Measurements from ENCODE around the gene BAG3. TPM values are rescaled to one million over a fixed set of nuclear protein-coding genes. Genes with fewer than 3 reads are reported as not detected.

Gene BAG3
- total and polyA plus RNA-seq, 2 of the 8 experiments (the other 6 are each of a cell fraction or from before 2014, with no cell fraction given), result 3.5 to 13.3 TPM

GRCh38 chr10:119620241-119621077 lies 30.7 kb upstream of the BAG3 start:
- Histone ChIP-seq H2BK5ac (ENCODE audit: low read depth, low read length) (no peak overlapping the region), H2BK20ac (ENCODE audit: low read length) (no peak overlapping the region), H3K9ac (replicated peaks in 1 of 4; ENCODE audit: extremely low read depth in 1 of 4, low read depth in 3 of 4, low read length in 3 of 4) (no peak overlapping the region), H3K79me2 (ENCODE audit: control insufficient read depth in 1 of 2, insufficient read depth in 2 of 2, low read length in 2 of 2) (no peaks in the 10 kb centered on the region), H4K91ac (replicated peaks; ENCODE audit: insufficient read length, low read length) (no peak overlapping the region), H3K79me1 (ENCODE audit: low read depth, low read length) (no peaks in the 10 kb centered on the region), H3K14ac (ENCODE audit: insufficient read length) (no peak overlapping the region), H2BK15ac (ENCODE audit: low read length) (peak overlapping the region; percentile 53; the same call in 1 of the 2 replicates), H3K27ac (ENCODE audit: low read depth, low read length) (no peak overlapping the region), H3K4me3 (ENCODE audit: extremely low read depth in 1 of 4, insufficient read depth in 2 of 4, low read depth in 3 of 4, low read length in 4 of 4) (no peak overlapping the region), H3K4me1 (replicated peaks in 1 of 4; ENCODE audit: control insufficient read depth in 3 of 4, insufficient read depth in 4 of 4, low read length in 3 of 4) (no peaks in the 10 kb centered on the region; a peak in 2 of 7 replicates), H2AK5ac (ENCODE audit: low read depth, low read length) (no peak overlapping the region), H3K23ac (ENCODE audit: insufficient read length) (no peak overlapping the region), H4K8ac (ENCODE audit: extremely low read depth, insufficient read depth, low read length) (no peak overlapping the region), H4K20me1 (replicated peaks in 1 of 2; ENCODE audit: control insufficient read depth in 1 of 2, insufficient read depth in 2 of 2, low read length in 2 of 2) (no peaks in the 10 kb centered on the region), H4K5ac (ENCODE audit: insufficient read length, low read depth, low read length) (peak overlapping the region; percentile 5), H2BK120ac (replicated peaks; ENCODE audit: low read depth, low read length) (no peak overlapping the region), H2BK12ac (ENCODE audit: low read depth, low read length) (no peak overlapping the region), H3K36me3 (ENCODE audit: control insufficient read depth in 2 of 4, insufficient read depth in 4 of 4, low read length in 3 of 4) (no peaks in the 10 kb centered on the region), H3K9me3 (ENCODE audit: insufficient read depth in 2 of 2, low read depth in 1 of 2, low read length in 1 of 2) (no peaks in the 10 kb centered on the region), H3K4me2 (ENCODE audit: insufficient read depth in 1 of 2, low read depth in 2 of 2, low read length in 2 of 2) (no peak overlapping the region), H3K56ac (replicated peaks; ENCODE audit: insufficient read length, low read depth, low read length) (no peak overlapping the region), H3K23me2 (ENCODE audit: low read depth, low read length) (no peaks in the 10 kb centered on the region; the same call in 1 of the 2 replicates), H3K27me3 (replicated peaks in 1 of 4; ENCODE audit: control insufficient read depth in 3 of 4, extremely low read depth in 1 of 4, insufficient read depth in 3 of 4, low read length in 3 of 4) (no peaks in the 10 kb centered on the region), H3K18ac (ENCODE audit: extremely low read depth, low read length) (no peak overlapping the region), H2AFZ (ENCODE audit: low read length) (peak overlapping the region; percentile 8; the same call in 1 of the 2 replicates), H3K4ac (replicated peaks; ENCODE audit: insufficient read length, low read depth, low read length) (no peak overlapping the region)
- 91% methylated on average over 10 of the region's 10 CpGs; no CpG with 5 or more reads in 1 of the 2 experiments for WGBS, 2 experiments (ENCODE audit: extremely low coverage in 1 of 2, insufficient coverage in 1 of 2, insufficient read length in 1 of 2, insufficient replicate concordance in 2 of 2, low coverage in 1 of 2, low lambda C conversion rate in 2 of 2, missing lambda C conversion rate in 1 of 2)
- FAIRE-seq (no peak), DNase-seq (ENCODE audit: low read depth in 1 of 2, low spot score in 2 of 2) (no peak)
- CTCF ChIA-PET (ENCODE audit: partially characterized antibody), result interaction anchor here (0.7 to 4.0 kb wide), 8 partner anchors 11 to 421 kb away, joined by 3 to 21 read pairs (median 3); no protein-coding TSS in a partner anchor
- TF ChIP-seq CEBPB (IDR thresholded peaks at IDR 0.05; ENCODE audit: low read depth, low read length) (no peak), POU5F1 (IDR thresholded peaks at IDR 0.05; ENCODE audit: low read depth, low read length) (no peak), SP2 (IDR thresholded peaks at IDR 0.05; ENCODE audit: low read length) (no peak), RNF2 (IDR thresholded peaks at IDR 0.05; ENCODE audit: borderline replicate concordance, low read depth, low read length, missing control alignments, poor library complexity, severe bottlenecking) (no peak)
- POLR2A ChIA-PET (ENCODE audit: partially characterized antibody), result interaction anchor here (0.6 kb wide), 1 partner anchor 23 kb away, joined by 3 read pairs; no protein-coding TSS in a partner anchor

Measured in H1 (cell line).